ENCODE measurements around the gene ZBTB32. TPM values are rescaled to one million over a fixed set of nuclear protein-coding genes. Genes with fewer than 3 reads are reported as not detected.

ZBTB32 gene
- total RNA-seq, 3 donors from 2014 or later: 0.33 TPM; not detected in 2

GRCh38 chr19:35708391-35708790 lies 4.0 kb downstream of the ZBTB32 start:
- no peaks in the 10 kb centered on the region for H3K9me3 ChIP-seq
- intact Hi-C loops (cut with DNase I; ENCODE audit: low total_unique reads): no loop called here
- H3K36me3 ChIP-seq: no peaks in the 10 kb centered on the region
- no peaks in the 10 kb centered on the region for H3K27me3 ChIP-seq
- no peak overlapping the region for H3K27ac ChIP-seq
- H3K4me1 ChIP-seq: no peaks in the 10 kb centered on the region
- no peak overlapping the region for H3K4me3 ChIP-seq
- DNase-seq (ENCODE audit: low spot score in 2 of 2): no peak
- no peak for TF ChIP-seq POLR2A (IDR thresholded peaks at IDR 0.05)
- TF ChIP-seq POLR2AphosphoS5 (IDR thresholded peaks at IDR 0.05): no peak
- no peak for TF ChIP-seq CTCF (IDR thresholded peaks at IDR 0.05)

GRCh38 chr19:35710784-35711723 lies 6.7 kb downstream of the ZBTB32 start:
- Histone ChIP-seq H3K4me1 (peaks cover 7 to 8% of the 10 kb centered on the region in 2 donors), H3K27ac (no peak overlapping the region), H3K36me3 (no peaks in the 10 kb centered on the region), H3K27me3 (no peaks in the 10 kb centered on the region), H3K4me3 (no peak overlapping the region), H3K9me3 (no peaks in the 10 kb centered on the region)
- no peak for DNase-seq (ENCODE audit: low spot score in 2 of 2)
- intact Hi-C loops (cut with DNase I; ENCODE audit: low total_unique reads): no loop called here
- TF ChIP-seq POLR2A (IDR thresholded peaks at IDR 0.05) (no peak), POLR2AphosphoS5 (IDR thresholded peaks at IDR 0.05) (no peak)

- TF ChIP-seq CTCF (IDR thresholded peaks at IDR 0.05) (no peak), POLR2A (IDR thresholded peaks at IDR 0.05) (no peak), POLR2AphosphoS5 (IDR thresholded peaks at IDR 0.05) (no peak)
- no peak for DNase-seq (ENCODE audit: low spot score in 2 of 2)
- no peak overlapping the region for H3K27ac ChIP-seq
- no peak overlapping the region for H3K4me3 ChIP-seq
- H3K4me1 ChIP-seq: peaks cover 8% of the 10 kb centered on the region in 2 donors
- no peaks in the 10 kb centered on the region for H3K36me3 ChIP-seq
- H3K9me3 ChIP-seq: no peaks in the 10 kb centered on the region
- intact Hi-C loops (cut with DNase I; ENCODE audit: low total_unique reads): no loop called here
- H3K27me3 ChIP-seq: no peaks in the 10 kb centered on the region
Observed at GRCh38 chr19:35712567-35713505, 8.5 kb downstream of the ZBTB32 start.

GRCh38 chr19:35713506-35713850 lies 9.1 kb downstream of the ZBTB32 start:
- Histone ChIP-seq H3K4me3 (no peak overlapping the region), H3K36me3 (no peaks in the 10 kb centered on the region), H3K9me3 (no peaks in the 10 kb centered on the region), H3K27me3 (no peaks in the 10 kb centered on the region), H3K27ac (no peak overlapping the region), H3K4me1 (peaks cover 8% of the 10 kb centered on the region in 2 donors)
- intact Hi-C loops (cut with DNase I; ENCODE audit: low total_unique reads): no loop called here
- TF ChIP-seq POLR2AphosphoS5 (IDR thresholded peaks at IDR 0.05) (no peak), CTCF (IDR thresholded peaks at IDR 0.05) (no peak), POLR2A (IDR thresholded peaks at IDR 0.05) (no peak)
- DNase-seq (ENCODE audit: low spot score in 2 of 2): no peak

- Histone ChIP-seq H3K36me3 (no peaks in the 10 kb centered on the region), H3K9me3 (no peaks in the 10 kb centered on the region), H3K27ac (no peak overlapping the region), H3K4me3 (no peak overlapping the region), H3K4me1 (peaks cover 11 to 12% of the 10 kb centered on the region in 2 donors), H3K27me3 (no peaks in the 10 kb centered on the region)
- no peak for TF ChIP-seq POLR2AphosphoS5 (IDR thresholded peaks at IDR 0.05)
- DNase-seq (ENCODE audit: low spot score in 2 of 2): no peak
- intact Hi-C loops (cut with DNase I; ENCODE audit: low total_unique reads): no loop called here
Observed at GRCh38 chr19:35713904-35714495, 9.6 kb downstream of the ZBTB32 start.

All from breast epithelium (tissue), 4 donors.